SU-DHL-6 (cell line): Measurements from ENCODE around the gene DGCR6L.

Source experiments
- CTCF ChIP-seq: fragments of 200-600 bp; sonication (generic); IDR thresholded peaks from one replicate; pipeline ENCODE4 v1.5.1; 2017; ENCODE audit warnings: antibody characterized with exemption, mild to moderate bottlenecking, low read length, moderate library complexity; ENCODE audit not compliant: insufficient read depth, poor library complexity, severe bottlenecking
- EZH2phosphoT487 ChIP-seq: fragments of 200-600 bp; sonication (generic), shearing (Covaris generic); conservative IDR thresholded peaks from 2 replicates; pipeline ENCODE4 v1.6.1; 2018; ENCODE audit warnings: mild to moderate bottlenecking, antibody characterized with exemption, low read length, moderate library complexity, mixed read lengths

GRCh38 chr22:20354238-20354975 lies 34.5 kb upstream of the DGCR6L start:
- TF ChIP-seq EZH2phosphoT487 (no peak), CTCF (no peak)
